Activated CD4-positive, alpha-beta T cell treated with anti-CD3 and anti-CD28 coated beads for 4 hours (primary cell): ENCODE results near the gene FLYWCH2.

Experiments used
- DNase-seq, 2 donors: peaks; one replicate each; pipeline ENCODE4 v3.0.0-alpha.2; 2020

Gene FLYWCH2

GRCh38 chr16:2854700-2855309 lies 28.2 kb upstream of the FLYWCH2 start:
- DNase-seq, result no peak

- DNase-seq, result no peak
Observed at GRCh38 chr16:2855536-2855935, 27.5 kb upstream of the FLYWCH2 start.

GRCh38 chr16:2856061-2856670 lies 26.8 kb upstream of the FLYWCH2 start:
- no peak for DNase-seq

- DNase-seq, result no peak
Observed at GRCh38 chr16:2856686-2857450, 26.1 kb upstream of the FLYWCH2 start.

- DNase-seq, result no peak
Observed at GRCh38 chr16:2857451-2858244, 25.4 kb upstream of the FLYWCH2 start, which contains the start of gene PRSS22. PRSS22 (minus strand) TSS chr16:2858170; CDS start chr16:2858104, 66 bp downstream.

GRCh38 chr16:2858245-2859025 lies 24.6 kb upstream of the FLYWCH2 start:
- DNase-seq, result no peak

GRCh38 chr16:2859686-2860265 lies 23.2 kb upstream of the FLYWCH2 start:
- no peak for DNase-seq

GRCh38 chr16:2860826-2861567 lies 22.0 kb upstream of the FLYWCH2 start:
- no peak for DNase-seq

GRCh38 chr16:2865651-2866050 lies 17.4 kb upstream of the FLYWCH2 start:
- no peak for DNase-seq

GRCh38 chr16:2866431-2866830 lies 16.6 kb upstream of the FLYWCH2 start:
- no peak for DNase-seq

- no peak for DNase-seq
Observed at GRCh38 chr16:2867661-2867986, 15.4 kb upstream of the FLYWCH2 start.

GRCh38 chr16:2867987-2868789 lies 14.8 kb upstream of the FLYWCH2 start:
- DNase-seq, result peak; percentile 89 to 90

- DNase-seq, result no peak
Observed at GRCh38 chr16:2871926-2872325, 11.1 kb upstream of the FLYWCH2 start.

GRCh38 chr16:2874032-2874911 lies 8.7 kb upstream of the FLYWCH2 start:
- DNase-seq, result no peak

GRCh38 chr16:2874912-2875362 lies 8.1 kb upstream of the FLYWCH2 start:
- DNase-seq, result peak; percentile 54 to 63

- no peak for DNase-seq
Observed at GRCh38 chr16:2879854-2880508, 3.0 kb upstream of the FLYWCH2 start.

- DNase-seq, result peak in 1 of 2 donors; percentile 24
Observed at GRCh38 chr16:2881783-2882649, 999 bp upstream of the FLYWCH2 start.

- DNase-seq, result no peak
Observed at GRCh38 chr16:2883458-2883908, 468 bp downstream of the FLYWCH2 start.
